Epidermal melanocyte (primary cell): Measurements from ENCODE around the gene DIP2C.
"Not testable (repeated sequence)": the region's sequence is repeated elsewhere in the genome, so short reads cannot be mapped to it uniquely, and the experiment has no call there.

ENCODE experiments used
- DNase-seq: peaks from one replicate; pipeline ENCODE4 v3.0.0; 2011; ENCODE audit warnings: low spot score; ENCODE audit not compliant: insufficient read length

Gene DIP2C

GRCh38 chr10:536935-537334 is 152.5 kb downstream of the DIP2C start:
- no peak for DNase-seq

GRCh38 chr10:536371-536925 is 153.0 kb downstream of the DIP2C start:
- DNase-seq, result no peak

GRCh38 chr10:535952-536351 is 153.5 kb downstream of the DIP2C start:
- no peak for DNase-seq

GRCh38 chr10:535051-535450 is 154.4 kb downstream of the DIP2C start:
- no peak for DNase-seq

GRCh38 chr10:534047-534566 is 155.4 kb downstream of the DIP2C start:
- DNase-seq, result no peak

- no peak for DNase-seq
Measured at GRCh38 chr10:533611-534010, 155.9 kb downstream of the DIP2C start.

GRCh38 chr10:533186-533585 is 156.3 kb downstream of the DIP2C start:
- DNase-seq, result no peak

- not testable (repeated sequence) for DNase-seq
Measured at GRCh38 chr10:532331-532730, 157.1 kb downstream of the DIP2C start.

GRCh38 chr10:531541-531940 is 157.9 kb downstream of the DIP2C start:
- DNase-seq, result no peak

- no peak for DNase-seq
Measured at GRCh38 chr10:530717-531116, 158.8 kb downstream of the DIP2C start.

- no peak for DNase-seq
Measured at GRCh38 chr10:529468-530230, 159.8 kb downstream of the DIP2C start.

- no peak for DNase-seq
Measured at GRCh38 chr10:528173-529165, 161.0 kb downstream of the DIP2C start.

- no peak for DNase-seq
Measured at GRCh38 chr10:527416-527815, 162.1 kb downstream of the DIP2C start.

GRCh38 chr10:526651-527312 is 162.7 kb downstream of the DIP2C start:
- DNase-seq, result no peak

- DNase-seq, result no peak
Measured at GRCh38 chr10:525565-526315, 163.7 kb downstream of the DIP2C start.

GRCh38 chr10:523925-524324 is 165.5 kb downstream of the DIP2C start:
- no peak for DNase-seq

- DNase-seq, result no peak
Measured at GRCh38 chr10:522350-522749, 167.1 kb downstream of the DIP2C start.

GRCh38 chr10:521261-522250 is 167.9 kb downstream of the DIP2C start:
- DNase-seq, result no peak

GRCh38 chr10:520402-520787 is 169.1 kb downstream of the DIP2C start:
- no peak for DNase-seq
